ENCODE results near the gene SPG21. TPM values are rescaled to one million over a fixed set of nuclear protein-coding genes. Genes with fewer than 3 reads are reported as not detected.

Gene SPG21
- total RNA-seq, 1 donor from 2014 or later: 101 TPM

- Mint-ChIP-seq H3K36me3 (ENCODE audit: insufficient read depth) (no peaks in the 10 kb centered on the region), H3K4me3 (ENCODE audit: low read depth) (no peak overlapping the region), H3K27me3 (no peaks in the 10 kb centered on the region), H3K4me1 (ENCODE audit: low read depth) (no peaks in the 10 kb centered on the region), H3K9me3 (ENCODE audit: low read depth) (no peaks in the 10 kb centered on the region), H3K27ac (no peak overlapping the region)
- no peak for DNase-seq (ENCODE audit: low spot score, unreplicated experiment)
- no peak for TF ChIP-seq CTCF (IDR thresholded peaks at IDR 0.05; ENCODE audit: unreplicated experiment)
Observed at GRCh38 chr15:64943512-64944225, 46.0 kb downstream of the SPG21 start.

DNA sequence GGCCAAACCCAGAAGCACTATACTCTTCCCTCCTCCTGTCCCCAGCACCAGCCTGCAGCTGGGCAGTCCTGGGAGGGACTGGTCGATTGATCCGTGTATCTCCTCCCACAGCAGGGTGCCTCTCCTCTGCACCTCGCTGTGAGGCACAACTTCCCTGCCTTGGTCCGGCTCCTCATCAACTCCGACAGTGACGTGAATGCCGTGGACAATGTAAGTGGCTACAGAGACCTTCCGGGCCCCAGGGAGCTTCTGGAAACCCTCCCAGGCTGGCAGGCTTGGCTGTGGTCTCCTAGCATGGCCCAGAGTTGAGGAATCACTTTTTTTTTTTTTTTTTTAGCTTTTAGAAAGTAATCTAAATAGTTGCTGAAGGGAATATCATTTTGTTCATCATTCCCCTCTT is 47.4 kb downstream of the SPG21 start:
- Mint-ChIP-seq H3K27ac (no peak overlapping the region), H3K36me3 (ENCODE audit: insufficient read depth) (no peaks in the 10 kb centered on the region), H3K4me3 (ENCODE audit: low read depth) (no peak overlapping the region), H3K9me3 (ENCODE audit: low read depth) (no peaks in the 10 kb centered on the region), H3K4me1 (ENCODE audit: low read depth) (no peaks in the 10 kb centered on the region), H3K27me3 (no peaks in the 10 kb centered on the region)
- no peak for TF ChIP-seq CTCF (IDR thresholded peaks at IDR 0.05; ENCODE audit: unreplicated experiment)
- no peak for DNase-seq (ENCODE audit: low spot score, unreplicated experiment)

DNA sequence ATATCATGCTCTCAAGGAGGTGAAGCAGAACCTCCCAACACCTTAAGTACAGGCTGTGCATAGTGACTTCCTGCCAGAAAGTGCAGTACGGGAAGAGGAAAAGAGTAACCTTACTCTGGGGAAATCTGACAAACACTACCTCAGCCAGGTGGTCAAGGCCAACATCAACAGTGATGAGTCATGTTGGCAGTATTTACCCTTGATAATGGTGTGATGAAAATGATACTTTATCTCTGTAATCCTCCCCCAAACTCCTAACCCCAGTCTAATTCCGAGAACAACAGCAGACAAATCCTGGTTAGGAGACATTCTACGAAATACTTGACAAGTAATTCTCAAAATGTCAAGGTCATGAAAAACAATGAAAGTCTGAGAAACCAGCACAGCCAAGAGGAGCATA is 51.5 kb downstream of the SPG21 start:
- H3K4me1 Mint-ChIP-seq (ENCODE audit: low read depth): no peaks in the 10 kb centered on the region
- H3K4me3 Mint-ChIP-seq (ENCODE audit: low read depth): no peak overlapping the region
- no peak for TF ChIP-seq CTCF (IDR thresholded peaks at IDR 0.05; ENCODE audit: unreplicated experiment)
- peaks cover 3% of the 10 kb centered on the region for H3K9me3 Mint-ChIP-seq (ENCODE audit: low read depth)
- no peaks in the 10 kb centered on the region for H3K27me3 Mint-ChIP-seq
- no peak overlapping the region for H3K27ac Mint-ChIP-seq
- no peaks in the 10 kb centered on the region for H3K36me3 Mint-ChIP-seq (ENCODE audit: insufficient read depth)
- DNase-seq (ENCODE audit: low spot score, unreplicated experiment): no peak

- Mint-ChIP-seq H3K27ac (no peak overlapping the region), H3K27me3 (no peaks in the 10 kb centered on the region), H3K4me3 (ENCODE audit: low read depth) (no peak overlapping the region), H3K9me3 (ENCODE audit: low read depth) (peaks cover 3% of the 10 kb centered on the region), H3K4me1 (ENCODE audit: low read depth) (no peaks in the 10 kb centered on the region), H3K36me3 (ENCODE audit: insufficient read depth) (no peaks in the 10 kb centered on the region)
- DNase-seq (ENCODE audit: low spot score, unreplicated experiment): no peak
- no peak for TF ChIP-seq CTCF (IDR thresholded peaks at IDR 0.05; ENCODE audit: unreplicated experiment)
Observed at GRCh38 chr15:64934023-64934422, 55.7 kb downstream of the SPG21 start.

GRCh38 chr15:64931381-64931780 is 58.3 kb downstream of the SPG21 start:
- Mint-ChIP-seq H3K27ac (no peak overlapping the region), H3K9me3 (ENCODE audit: low read depth) (peaks cover 3% of the 10 kb centered on the region)

More at GRCh38 chr15:64931381-64931780, 58.3 kb downstream of the SPG21 start:
- no peaks in the 10 kb centered on the region for H3K27me3 Mint-ChIP-seq
- no peaks in the 10 kb centered on the region for H3K36me3 Mint-ChIP-seq (ENCODE audit: insufficient read depth)
- H3K4me1 Mint-ChIP-seq (ENCODE audit: low read depth): no peaks in the 10 kb centered on the region
- no peak for DNase-seq (ENCODE audit: low spot score, unreplicated experiment)
- no peak for TF ChIP-seq CTCF (IDR thresholded peaks at IDR 0.05; ENCODE audit: unreplicated experiment)
- no peak overlapping the region for H3K4me3 Mint-ChIP-seq (ENCODE audit: low read depth)

Data from progenitor cell of endocrine pancreas (in vitro differentiated cells).